GM19351 (cell line): ENCODE results near the gene SMIM1.
"Not testable (repeated sequence)": the region's sequence is repeated elsewhere in the genome, so short reads cannot be mapped to it uniquely, and the experiment has no call there.

Source experiments
- ATAC-seq: cut with Tn5 transposase; IDR thresholded peaks from one replicate; pipeline ENCODE4 v1.9.1; 2021; ENCODE audit warnings: mild to moderate bottlenecking, moderate library complexity; ENCODE audit not compliant: unreplicated experiment

SMIM1 gene

DNA sequence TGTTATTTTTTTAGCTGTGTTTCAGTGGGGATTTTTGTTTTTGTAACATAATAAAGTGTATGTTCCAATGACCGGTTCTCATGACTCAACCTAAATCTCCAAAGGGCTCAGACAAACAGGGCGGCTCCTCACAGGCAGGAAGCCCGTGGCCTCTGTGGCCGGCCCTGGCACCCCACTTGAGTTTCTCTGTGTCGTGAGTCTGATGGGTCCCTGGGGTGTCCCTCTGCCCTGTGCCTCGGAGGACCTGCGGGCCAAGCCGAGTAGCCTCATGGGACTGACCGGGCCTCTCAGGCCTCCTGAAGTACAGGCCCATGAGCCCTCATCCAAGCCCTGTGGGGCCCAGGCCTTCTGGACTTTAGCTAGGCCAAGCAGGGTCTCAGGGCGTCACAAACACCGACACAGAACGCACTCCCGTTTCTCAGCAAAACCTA is 36.4 kb upstream of the SMIM1 start:
- no peak for ATAC-seq

DNA sequence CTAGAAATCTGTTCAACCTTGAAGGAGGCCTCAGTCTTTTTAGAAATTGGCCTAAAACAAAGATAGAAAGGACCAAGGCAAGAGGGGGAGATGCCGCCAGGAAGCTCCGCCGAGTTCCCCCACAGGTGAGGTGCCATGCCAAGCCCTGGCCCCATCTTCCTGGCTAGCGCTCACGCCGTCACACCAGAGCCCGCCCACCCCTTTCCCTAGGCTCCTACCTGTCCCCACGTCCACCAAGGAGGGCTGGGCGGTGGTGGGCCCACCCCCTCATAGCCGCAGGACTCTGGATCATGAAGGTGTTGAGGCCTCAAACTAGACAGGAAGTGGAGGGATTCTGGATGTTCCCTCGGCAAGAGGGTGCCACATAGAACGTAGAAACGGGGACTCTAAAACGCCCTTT is 35.8 kb upstream of the SMIM1 start:
- ATAC-seq = no peak

DNA sequence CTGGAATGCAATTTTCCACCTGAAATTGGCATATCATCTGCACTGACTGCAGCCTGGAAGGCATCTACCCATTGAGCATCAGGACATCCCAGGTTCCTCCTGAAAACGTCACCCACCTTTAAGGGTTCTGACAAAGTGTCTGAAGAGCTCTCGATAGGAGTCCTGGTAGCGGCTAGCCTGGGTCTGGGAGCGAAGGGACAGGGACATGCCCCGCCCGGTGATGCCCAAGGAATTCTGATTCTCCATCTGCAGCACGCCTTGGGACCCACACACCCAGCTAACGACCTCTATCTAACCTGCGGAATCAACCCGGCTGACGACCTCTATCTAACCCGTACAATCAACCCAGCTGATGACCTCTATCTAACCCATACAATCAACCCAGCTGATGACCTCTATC is 33.6 kb upstream of the SMIM1 start:
- ATAC-seq = no peak

DNA sequence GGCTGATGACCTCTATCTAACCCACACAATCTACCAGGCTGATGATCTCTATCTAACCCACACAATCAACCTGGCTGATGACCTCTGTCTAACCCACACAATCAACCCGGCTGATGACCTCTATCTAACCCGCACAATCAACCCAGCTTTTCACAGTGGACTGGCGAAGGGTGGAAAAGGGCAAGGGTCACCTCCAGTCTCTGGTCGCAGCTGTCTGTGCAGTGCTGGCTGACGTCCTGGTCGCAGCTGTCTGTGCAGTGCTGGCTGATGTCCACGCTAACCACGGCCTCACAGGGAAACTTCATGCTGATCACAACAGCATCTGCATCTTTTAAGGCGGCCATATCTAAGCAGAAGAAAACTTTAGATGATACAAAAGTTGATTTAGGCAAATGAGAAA is 32.5 kb upstream of the SMIM1 start:
- ATAC-seq = no peak

DNA sequence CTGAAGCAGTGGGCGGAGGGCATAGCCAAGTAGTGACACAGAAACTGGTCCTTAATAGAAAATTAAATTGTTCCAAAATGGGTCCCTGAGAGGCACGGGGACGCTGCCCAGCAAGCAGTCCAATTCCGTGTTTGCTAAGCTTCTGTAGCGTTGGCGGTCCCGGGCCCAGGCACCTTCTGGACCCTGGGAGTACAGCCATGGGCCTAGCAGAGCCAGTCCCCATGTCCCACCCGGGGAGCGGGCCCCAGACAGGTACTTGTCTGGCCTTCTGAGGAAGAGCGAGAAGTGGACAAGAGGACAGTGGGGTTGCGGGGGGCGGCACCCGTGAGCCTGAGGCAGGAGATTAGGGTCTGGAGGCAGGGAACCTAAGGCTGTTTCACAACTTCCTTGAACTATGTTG is 31.8 kb upstream of the SMIM1 start:
- ATAC-seq = no peak

DNA sequence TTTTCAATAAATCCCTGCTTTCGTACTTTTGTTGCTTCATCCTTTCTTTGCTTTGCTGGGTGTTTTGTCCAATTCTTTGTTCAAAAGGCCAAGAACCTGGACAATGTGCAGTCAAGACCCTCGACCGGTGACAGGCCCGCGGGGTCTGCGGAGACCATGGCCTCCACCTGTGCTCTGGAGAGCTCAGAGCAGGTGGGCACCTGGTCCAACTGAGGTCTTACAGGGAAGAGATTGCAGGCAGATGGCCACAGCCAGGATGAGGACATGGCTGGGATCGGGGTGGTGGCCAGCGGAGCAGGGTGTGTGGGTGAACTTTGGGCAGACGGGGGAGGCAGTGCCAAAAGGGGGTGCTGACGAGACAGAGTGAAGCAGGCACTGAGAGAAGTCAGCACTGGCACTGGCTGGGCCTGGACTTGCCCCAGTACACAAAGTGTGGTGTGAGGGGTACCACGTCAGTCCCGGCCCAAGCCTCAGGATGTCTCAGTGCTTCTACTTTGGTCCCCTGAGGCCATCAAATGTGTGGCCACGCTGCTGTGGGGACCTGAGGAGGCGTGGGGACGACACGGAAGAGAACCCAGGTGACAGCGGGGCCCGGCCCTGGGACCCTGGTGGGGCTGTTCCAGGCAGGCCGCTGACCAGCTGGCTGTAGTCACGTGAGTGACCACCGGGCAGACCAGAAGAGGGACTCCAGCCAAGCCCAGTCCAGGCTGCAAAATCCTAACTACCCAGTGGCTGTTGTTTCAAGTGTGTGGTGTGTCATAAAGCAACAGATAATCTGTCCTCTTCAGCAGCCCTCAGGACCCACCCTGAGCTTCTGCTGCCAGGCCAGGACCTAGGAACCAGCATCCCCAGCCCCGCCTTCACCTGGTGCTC is 30.7 kb upstream of the SMIM1 start:
- no peak for ATAC-seq

DNA sequence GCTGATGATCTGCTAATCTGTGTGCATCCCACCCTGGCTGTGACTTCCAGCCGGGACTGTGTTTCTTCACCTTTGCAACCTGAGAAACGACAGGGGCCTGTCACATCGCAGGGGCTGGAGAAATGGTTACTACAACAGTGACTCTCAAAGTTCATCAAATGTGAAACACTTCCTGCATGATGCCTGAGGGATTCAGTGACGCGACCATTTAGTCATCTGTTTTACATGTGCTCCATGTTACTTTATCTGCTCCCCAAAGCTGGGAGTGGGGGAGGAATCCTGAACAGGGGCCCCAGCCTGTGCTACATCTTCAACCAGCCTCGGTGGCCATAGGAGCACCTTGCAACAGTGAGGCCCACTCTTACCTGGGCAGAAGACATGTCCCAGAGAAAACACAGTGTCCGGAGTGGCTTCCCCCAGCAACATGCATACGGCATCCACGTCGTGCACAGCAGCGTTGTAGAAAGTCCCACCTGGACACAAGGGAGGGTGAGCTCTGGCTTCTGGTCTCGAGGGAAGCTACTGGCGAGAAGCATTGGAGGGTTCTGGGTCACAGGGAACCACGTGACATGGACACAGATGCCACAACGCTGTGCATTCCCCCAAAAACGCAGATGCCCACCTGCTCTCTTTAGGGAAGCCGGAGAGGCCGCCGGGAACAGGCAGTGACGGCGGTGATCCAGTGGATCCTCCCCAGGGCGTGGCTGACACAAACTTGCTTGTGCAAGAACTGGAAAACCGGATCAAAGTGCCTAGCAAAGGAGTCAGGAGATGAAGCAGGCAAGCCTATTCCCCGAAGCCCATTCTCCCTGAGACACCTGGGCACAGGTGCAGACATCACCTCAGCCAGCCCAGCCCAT is 29.9 kb upstream of the SMIM1 start:
- ATAC-seq = no peak

DNA sequence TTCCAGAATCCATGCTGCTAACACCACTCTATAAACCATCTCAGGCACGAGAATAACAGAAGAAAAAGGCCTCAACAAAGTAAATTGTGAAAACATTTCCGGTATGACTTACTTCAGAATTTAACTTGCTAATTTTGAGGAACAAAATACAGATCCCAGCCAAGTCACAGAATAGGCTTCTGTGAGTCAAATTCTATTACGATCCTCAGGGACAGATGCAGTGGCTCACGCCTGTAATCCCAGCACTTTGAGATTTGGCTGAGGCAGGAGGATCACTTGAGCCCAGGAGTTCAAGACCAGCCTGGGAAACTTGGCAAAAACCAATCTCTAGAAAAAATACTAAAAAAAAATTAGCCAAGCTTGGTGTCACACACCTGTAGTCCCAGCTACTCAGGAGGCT is 29.1 kb upstream of the SMIM1 start:
- ATAC-seq = no peak

DNA sequence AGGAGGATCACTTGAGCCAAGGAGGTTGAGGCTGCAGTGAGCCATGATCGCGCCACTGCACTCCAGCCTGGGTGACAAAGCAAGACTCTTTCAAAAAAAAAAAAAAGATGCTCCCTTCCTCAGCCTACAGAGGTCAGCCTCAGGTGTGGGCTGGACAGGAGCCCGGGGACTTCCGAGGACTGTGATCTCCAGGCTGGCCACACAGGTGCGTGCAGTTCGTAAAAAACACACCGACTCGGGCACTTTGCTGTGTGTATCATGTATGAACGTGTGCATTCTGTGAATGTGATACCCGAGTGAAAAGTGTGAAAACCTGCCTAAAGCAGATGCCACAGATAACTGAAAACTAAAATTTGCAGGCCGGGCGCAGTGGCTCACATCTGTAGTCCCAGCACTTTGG is 28.7 kb upstream of the SMIM1 start:
- no peak for ATAC-seq

DNA sequence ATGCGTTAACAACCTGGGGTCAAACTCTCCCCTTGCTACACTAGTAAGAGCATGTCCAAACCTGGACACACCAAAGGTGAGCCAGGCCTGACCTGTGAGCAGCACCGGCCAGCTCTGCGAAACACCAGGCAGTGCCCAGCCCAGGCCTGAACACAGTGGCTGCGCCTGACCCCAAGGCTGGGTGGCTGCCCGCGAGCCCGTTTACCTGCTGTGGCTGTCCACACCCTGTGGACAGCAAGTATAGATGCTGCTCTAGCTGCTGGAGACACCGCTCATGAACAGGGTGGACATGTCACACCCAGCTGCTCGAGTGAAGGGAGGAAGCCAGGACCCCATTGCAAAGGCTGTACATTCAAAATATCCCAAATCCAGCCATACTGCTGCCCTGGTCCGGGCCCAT is 27.9 kb upstream of the SMIM1 start:
- ATAC-seq = no peak

DNA sequence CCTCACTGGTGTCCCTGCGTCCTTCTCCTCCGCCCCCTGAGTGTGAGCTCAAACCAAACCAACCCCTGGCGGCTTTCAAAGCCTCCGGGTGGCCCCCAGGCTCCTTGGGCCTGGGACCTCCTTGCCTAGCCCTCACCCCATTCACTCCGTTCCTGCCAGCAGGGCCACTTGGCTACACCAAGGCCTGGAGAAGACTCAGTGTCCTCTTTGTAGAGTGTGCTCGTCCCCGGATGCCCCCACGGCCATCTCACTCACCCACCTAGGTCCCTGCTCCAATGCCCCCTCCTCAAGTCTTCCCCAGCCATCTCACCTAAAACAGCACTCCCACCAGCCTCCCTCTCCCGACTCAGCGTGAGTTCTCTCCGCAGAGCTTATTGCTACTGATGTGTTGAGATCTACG is 27.5 kb upstream of the SMIM1 start:
- ATAC-seq = no peak

DNA sequence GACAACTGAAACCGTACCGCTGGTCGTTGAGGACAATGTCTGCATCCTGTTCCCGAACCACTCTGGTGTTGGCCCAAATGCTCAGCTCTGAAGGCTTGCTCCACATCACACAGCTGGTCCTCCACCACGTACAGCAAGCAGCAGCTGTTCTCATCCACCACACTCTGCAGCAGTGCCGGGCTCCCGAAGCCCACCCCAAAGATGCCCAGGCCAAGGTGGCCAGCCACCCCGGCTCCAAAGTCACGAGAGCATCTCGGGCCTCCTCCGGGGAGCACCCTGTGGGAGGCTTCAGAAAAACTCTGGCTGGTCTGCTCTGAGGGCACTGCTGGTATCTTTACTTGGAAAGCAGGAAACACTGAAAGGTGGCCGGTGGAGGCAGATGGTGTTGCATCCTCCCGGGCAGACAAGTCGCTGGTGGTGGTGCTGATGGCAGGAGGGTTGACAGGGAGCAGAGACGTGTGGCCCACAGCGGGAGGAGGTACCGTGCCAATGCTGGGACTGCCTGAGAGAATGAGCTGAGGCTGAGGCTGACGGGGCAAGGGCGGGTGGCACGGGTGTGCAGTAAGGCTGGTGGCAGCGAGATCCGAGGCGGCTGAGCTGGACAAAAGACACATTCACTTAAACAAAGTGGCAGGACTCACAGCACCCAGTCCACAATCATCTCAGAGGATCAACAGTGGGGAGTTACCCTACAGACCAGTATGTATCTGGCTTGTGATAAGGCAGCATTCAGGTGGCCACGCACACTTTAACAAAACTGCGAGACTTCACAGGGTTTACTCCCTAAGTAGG is 26.8 kb upstream of the SMIM1 start:
- ATAC-seq = no peak

DNA sequence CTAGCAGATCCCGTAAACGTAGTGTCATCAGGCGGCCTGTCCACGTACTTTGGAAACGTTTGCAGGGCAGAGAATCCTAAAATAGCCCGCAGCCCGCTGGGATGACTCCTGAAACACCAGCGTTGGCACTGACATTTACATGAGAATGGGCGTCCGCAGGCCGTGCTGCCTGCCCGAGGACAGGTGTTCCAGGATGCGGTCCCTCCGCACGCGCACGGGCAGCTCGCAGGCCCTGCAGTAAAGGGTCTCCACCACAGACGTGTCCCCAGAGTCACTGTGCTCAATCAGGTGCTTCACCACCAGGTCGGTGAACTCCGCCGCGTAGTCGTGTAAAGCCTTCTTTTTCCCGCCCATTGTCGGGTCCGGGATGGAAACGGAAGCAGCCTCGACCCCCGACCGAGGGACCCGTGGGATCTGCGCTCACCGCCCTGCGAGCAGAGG is 26.1 kb upstream of the SMIM1 start:
- peak; percentile 2 for ATAC-seq

DNA sequence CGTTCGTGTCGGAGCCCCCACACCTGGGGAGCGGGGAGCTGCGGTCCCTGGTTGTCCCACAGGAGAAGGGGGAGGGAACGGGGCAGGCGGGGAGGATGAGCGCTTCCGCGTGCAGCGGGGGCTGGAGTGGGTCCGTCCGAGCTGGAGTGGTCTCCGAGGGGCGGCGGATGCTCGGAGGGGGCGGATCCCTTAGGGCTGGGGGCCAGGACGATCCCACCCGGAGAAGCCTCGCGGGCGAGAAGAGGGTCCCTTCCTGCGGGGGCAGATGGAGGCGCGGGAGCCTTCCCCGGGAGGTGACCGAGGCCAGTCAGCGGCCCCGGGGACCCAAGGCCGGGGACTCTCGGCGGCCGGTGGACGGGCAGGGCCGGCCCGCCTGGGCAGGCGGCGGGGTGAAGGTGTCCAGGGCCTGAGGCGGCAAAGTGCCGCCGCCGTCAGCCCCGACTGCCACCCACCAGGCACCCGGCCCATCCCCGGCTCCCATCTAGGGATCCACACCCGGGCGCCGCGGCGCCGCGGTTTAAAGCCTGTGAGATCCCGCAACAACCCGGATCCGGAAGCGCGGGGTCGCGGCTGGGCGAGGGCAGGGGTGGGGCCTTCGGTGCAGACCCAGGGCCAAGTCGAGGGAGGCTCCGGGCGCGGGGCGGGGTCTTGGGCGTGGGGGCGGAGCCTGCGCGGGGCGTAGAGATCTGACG is 25.6 kb upstream of the SMIM1 start:
- ATAC-seq = peak; percentile 94

DNA sequence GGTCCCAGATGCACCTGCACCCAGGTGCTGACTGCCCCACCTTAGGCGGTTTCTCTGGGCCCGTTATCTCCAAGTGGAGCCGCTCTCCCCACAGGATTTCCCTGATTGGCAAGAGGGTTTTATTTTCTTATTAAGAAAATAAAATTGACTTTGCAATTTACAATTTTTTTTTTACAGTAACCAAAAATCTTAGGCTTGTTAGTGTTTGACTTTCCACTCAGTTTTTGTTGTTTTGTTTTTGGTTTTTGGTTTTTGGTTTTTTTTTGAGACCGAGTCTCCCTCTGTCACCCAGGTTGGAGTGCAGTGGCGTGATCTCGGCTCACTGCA is 25.1 kb upstream of the SMIM1 start:
- ATAC-seq = no peak

DNA sequence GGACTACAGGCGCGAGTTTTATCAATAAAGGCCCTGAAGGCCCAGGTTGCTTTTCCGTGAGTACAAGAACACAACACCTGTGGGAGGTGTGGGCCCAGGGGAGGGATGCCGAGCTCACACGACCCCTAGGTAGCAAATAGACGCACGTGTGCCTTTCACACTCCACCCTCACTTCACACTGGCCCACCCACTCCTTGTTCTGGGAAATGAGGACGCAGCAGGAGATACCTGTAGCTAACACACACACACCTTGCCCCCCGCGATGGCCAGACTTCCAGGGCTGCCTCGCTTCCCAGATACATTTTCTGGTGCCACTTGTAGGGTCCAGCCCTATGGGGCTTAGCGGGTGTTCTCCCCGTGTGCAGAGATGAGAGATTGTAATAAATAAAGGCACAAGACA is 24.6 kb upstream of the SMIM1 start:
- no peak for ATAC-seq

DNA sequence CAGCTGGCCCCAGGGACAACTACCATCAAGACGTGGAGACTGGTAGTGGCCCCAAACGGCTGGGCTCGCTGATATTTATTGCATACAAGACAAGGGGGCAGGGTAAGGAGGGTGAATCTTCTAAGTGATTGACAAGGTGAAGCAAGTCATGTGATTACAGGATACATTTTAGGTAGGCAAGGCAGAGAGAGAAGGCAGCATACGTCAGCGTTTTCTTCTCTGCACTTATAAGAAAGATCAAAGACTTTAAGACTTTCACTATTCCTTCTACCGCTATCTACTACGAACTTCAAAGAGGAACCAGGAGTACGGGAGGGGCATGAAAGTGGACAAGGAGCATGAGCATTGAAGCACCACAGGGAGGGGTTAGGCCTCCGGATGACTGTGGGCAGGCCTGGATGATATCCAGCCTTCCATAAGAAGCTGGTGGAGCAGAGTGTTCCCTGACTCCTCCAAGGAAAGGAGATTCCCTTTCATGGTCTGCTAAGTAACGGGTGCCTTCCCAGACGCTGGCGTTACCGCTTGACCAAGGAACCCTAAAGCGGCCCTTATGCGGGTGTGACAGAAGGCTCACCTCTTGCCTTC is 24.1 kb upstream of the SMIM1 start:
- not testable (repeated sequence) for ATAC-seq

DNA sequence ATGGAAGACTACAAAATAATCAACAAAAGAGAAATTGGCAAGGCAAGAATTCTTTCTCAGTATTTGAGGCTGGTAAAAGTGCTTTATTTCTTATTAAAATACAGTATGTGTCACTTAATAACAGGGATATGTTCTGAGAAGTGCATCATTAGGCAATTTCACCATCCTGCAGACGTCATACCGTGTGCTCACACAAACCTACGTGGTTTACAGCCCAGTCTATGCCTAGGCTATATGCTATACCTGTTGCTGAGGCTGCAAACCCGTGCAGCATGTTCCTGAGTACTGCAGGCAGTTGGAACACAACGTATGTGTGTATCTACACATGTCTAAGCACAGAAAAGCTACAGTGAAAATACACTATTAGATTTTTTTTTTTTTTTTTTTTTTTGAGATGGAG is 23.0 kb upstream of the SMIM1 start:
- ATAC-seq = no peak

DNA sequence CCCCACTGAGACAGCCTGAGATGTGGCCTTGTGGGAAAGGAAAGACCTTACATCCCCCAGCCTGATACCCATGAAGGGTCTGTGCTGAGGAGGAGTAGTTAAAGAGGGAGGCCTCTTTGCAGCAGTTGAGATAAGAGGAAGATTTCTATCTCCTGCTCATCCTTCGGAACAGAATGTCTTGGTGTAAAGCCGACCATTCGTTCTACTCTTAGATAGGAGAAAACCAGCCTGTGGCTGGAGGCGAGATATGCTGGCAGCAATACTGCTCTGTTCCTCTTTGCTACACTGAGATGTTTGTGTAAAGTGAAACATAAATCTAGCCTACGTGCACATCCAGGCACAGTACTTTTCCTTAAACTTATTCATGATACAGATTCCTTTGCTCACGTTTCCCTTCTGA is 21.8 kb upstream of the SMIM1 start:
- ATAC-seq = no peak

DNA sequence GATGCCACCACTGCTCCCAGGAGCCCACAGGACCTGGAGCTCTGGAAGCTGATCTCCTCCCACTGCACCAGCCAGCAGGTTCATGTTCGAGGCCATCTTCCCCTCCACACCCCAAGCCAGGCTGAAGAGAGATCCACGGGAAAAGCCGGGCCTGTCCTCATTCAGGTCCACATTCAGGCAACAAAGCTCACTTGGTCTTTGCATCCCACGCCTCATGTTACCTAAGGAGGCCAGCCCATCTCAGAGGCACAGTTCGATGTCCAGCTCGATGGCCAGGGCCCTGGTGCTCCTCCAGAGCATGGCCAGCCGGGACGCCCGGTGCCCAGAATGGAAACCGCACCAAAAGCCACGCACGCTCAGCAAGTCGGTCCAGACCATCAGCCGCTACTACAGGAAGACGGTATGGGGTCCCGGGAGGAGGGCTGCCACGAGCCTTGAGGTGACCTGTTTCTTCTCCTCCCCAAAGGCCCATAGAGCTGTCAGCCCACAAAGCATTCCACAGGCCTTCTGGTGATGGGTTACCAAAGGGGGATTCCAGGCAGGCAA is 20.1 kb upstream of the SMIM1 start, which contains the start of gene CCDC27:
Gene CCDC27, plus strand, starts transcription at position 51 of the 546 bp plus-strand sequence. Its CDS starts 32 bp downstream, at position 83.
- ATAC-seq = no peak
